ENCODE data around the gene DSCAML1. TPM values are rescaled to one million over a fixed set of nuclear protein-coding genes. Genes with fewer than 3 reads are reported as not detected.

DSCAML1 gene
- total RNA-seq, 1 experiment from 2014 or later, result not detected

DNA sequence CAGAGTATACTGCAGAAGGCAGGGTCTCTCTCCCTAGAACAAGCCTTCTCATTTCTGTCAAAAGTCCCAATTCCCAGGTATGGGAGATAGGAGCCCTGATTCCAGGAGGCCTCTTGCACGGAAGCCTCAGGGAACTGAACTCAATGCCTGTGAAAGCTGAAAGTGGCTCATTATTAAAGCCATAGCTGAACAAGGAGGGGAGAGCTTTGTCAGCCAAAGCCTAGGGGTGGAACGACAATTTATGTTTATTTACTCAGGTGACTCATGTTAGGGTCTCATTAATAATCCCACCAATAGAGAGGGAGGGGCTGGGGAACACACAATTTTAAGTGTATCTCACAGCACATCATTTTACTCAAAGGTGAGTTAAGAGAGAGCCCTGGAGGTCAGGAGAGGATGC, 44.9 kb downstream of the DSCAML1 start:
- no peak overlapping the region for H3K4me3 ChIP-seq (replicated peaks in 1 of 2; ENCODE audit: low read depth in 1 of 2, low read length in 2 of 2)
- POLR2A ChIA-PET, result no interaction called here
- no peak overlapping the region for H3K4me2 ChIP-seq (ENCODE audit: low read length)
- no peak overlapping the region for H3K27ac ChIP-seq (ENCODE audit: low read depth, low read length)
- intact Hi-C loops (cut with micrococcal nuclease), result no loop called here
- no peak overlapping the region for H2AFZ ChIP-seq (ENCODE audit: low read depth, low read length, poor library complexity, severe bottlenecking)
- H3K79me2 ChIP-seq (ENCODE audit: insufficient read depth, low read length), result no peaks in the 10 kb centered on the region
- RAD21 ChIA-PET (ENCODE audit: low non-redundant PET in 1 of 2, low total read pairs in 2 of 2, uncharacterized antibody in 2 of 2, unreplicated experiment in 2 of 2), result no interaction called here
- no peaks in the 10 kb centered on the region for H4K20me1 ChIP-seq (ENCODE audit: insufficient read depth)
- ATAC-seq (no peak), DNase-seq (ENCODE audit: low read depth, low spot score) (no peak)
- H3K4me1 ChIP-seq (ENCODE audit: control insufficient read depth in 1 of 2, insufficient read depth in 2 of 2, low read length in 2 of 2), result no peaks in the 10 kb centered on the region
- H3K36me3 ChIP-seq (ENCODE audit: control insufficient read depth in 1 of 2, insufficient read depth in 2 of 2, low read length in 2 of 2), result no peaks in the 10 kb centered on the region
- H3K9me2 ChIP-seq (ENCODE audit: insufficient read depth), result no peaks in the 10 kb centered on the region
- H3K27me3 ChIP-seq (ENCODE audit: insufficient read depth, low read length), result peaks cover 38% of the 10 kb centered on the region; the same call in 1 of the 2 replicates
- CTCF ChIA-PET, result no interaction called here
- TF ChIP-seq, protein P1, sequence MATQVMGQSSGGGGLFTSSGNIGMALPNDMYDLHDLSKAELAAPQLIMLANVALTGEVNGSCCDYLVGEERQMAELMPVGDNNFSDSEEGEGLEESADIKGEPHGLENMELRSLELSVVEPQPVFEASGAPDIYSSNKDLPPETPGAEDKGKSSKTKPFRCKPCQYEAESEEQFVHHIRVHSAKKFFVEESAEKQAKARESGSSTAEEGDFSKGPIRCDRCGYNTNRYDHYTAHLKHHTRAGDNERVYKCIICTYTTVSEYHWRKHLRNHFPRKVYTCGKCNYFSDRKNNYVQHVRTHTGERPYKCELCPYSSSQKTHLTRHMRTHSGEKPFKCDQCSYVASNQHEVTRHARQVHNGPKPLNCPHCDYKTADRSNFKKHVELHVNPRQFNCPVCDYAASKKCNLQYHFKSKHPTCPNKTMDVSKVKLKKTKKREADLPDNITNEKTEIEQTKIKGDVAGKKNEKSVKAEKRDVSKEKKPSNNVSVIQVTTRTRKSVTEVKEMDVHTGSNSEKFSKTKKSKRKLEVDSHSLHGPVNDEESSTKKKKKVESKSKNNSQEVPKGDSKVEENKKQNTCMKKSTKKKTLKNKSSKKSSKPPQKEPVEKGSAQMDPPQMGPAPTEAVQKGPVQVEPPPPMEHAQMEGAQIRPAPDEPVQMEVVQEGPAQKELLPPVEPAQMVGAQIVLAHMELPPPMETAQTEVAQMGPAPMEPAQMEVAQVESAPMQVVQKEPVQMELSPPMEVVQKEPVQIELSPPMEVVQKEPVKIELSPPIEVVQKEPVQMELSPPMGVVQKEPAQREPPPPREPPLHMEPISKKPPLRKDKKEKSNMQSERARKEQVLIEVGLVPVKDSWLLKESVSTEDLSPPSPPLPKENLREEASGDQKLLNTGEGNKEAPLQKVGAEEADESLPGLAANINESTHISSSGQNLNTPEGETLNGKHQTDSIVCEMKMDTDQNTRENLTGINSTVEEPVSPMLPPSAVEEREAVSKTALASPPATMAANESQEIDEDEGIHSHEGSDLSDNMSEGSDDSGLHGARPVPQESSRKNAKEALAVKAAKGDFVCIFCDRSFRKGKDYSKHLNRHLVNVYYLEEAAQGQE (IDR thresholded peaks at IDR 0.05; ENCODE audit: low read depth), result no peak
- no peak for TF ChIP-seq FOSL1 (IDR thresholded peaks at IDR 0.05; ENCODE audit: low read depth)
- no peak for TF ChIP-seq ZNF274 (IDR thresholded peaks at IDR 0.05; ENCODE audit: low read depth, low read length)
- TF ChIP-seq YY1 (IDR thresholded peaks at IDR 0.05; ENCODE audit: extremely low read depth, insufficient replicate concordance, low read depth, low read length), result no peak
- TF ChIP-seq SIN3A (IDR thresholded peaks at IDR 0.05; ENCODE audit: low read depth), result no peak
- TF ChIP-seq, protein P2, sequence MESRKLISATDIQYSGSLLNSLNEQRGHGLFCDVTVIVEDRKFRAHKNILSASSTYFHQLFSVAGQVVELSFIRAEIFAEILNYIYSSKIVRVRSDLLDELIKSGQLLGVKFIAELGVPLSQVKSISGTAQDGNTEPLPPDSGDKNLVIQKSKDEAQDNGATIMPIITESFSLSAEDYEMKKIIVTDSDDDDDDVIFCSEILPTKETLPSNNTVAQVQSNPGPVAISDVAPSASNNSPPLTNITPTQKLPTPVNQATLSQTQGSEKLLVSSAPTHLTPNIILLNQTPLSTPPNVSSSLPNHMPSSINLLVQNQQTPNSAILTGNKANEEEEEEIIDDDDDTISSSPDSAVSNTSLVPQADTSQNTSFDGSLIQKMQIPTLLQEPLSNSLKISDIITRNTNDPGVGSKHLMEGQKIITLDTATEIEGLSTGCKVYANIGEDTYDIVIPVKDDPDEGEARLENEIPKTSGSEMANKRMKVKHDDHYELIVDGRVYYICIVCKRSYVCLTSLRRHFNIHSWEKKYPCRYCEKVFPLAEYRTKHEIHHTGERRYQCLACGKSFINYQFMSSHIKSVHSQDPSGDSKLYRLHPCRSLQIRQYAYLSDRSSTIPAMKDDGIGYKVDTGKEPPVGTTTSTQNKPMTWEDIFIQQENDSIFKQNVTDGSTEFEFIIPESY (IDR thresholded peaks at IDR 0.05; ENCODE audit: extremely low read depth, insufficient replicate concordance, low read length), result no peak
- TF ChIP-seq ELF1 (IDR thresholded peaks at IDR 0.05; ENCODE audit: borderline replicate concordance, low read depth), result no peak
- TF ChIP-seq EZH2 (IDR thresholded peaks at IDR 0.05), result no peak
- TF ChIP-seq SP1 (IDR thresholded peaks at IDR 0.05; ENCODE audit: low read depth), result no peak
- no peak for TF ChIP-seq ZFX (IDR thresholded peaks at IDR 0.05)
- TF ChIP-seq, protein P3, sequence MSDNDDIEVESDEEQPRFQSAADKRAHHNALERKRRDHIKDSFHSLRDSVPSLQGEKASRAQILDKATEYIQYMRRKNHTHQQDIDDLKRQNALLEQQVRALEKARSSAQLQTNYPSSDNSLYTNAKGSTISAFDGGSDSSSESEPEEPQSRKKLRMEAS (IDR thresholded peaks at IDR 0.05), result no peak
- no peak for TF ChIP-seq JUND (IDR thresholded peaks at IDR 0.05)
- TF ChIP-seq CBX3 (IDR thresholded peaks at IDR 0.05; ENCODE audit: low read depth), result no peak
- no peak for TF ChIP-seq EGR1 (IDR thresholded peaks at IDR 0.05; ENCODE audit: low read depth)
- TF ChIP-seq CEBPB (IDR thresholded peaks at IDR 0.05; ENCODE audit: low read depth), result no peak
- no peak for TF ChIP-seq POLR2AphosphoS5 (IDR thresholded peaks at IDR 0.05; ENCODE audit: low read depth, low read length)
- TF ChIP-seq RAD21 (IDR thresholded peaks at IDR 0.05; ENCODE audit: low read depth), result no peak
- no peak for TF ChIP-seq SRF (IDR thresholded peaks at IDR 0.05; ENCODE audit: low read depth)
- TF ChIP-seq TCF7L2 (IDR thresholded peaks at IDR 0.05; ENCODE audit: borderline replicate concordance, extremely low read depth, insufficient read depth, insufficient read length), result no peak
- no peak for TF ChIP-seq POLR2A (IDR thresholded peaks at IDR 0.05; ENCODE audit: borderline replicate concordance, extremely low read depth, insufficient read depth, insufficient read length)
- no peak overlapping the region for H3K9ac ChIP-seq (ENCODE audit: low read length)
- no TSS peak for BruUV-seq (replicated peaks)
- no peaks in the 10 kb centered on the region for H3K9me3 ChIP-seq (ENCODE audit: control insufficient read depth in 1 of 2, insufficient read depth in 1 of 2, low read depth in 1 of 2, low read length in 2 of 2)

Measured in HCT116 (cell line).